WTC11 (cell line): Measurements from ENCODE around the gene SYT9.

Source experiments
- ATF2 ChIP-seq: sonication (generic); formaldehyde crosslinking; IDR thresholded peaks from 2 replicates; pipeline ENCODE4 v1.8.1; 2022; ENCODE audit warnings: low read depth, missing genetic modification reagents, borderline replicate concordance
- ATF6 ChIP-seq: sonication (generic); formaldehyde crosslinking; IDR thresholded peaks from 2 replicates; pipeline ENCODE4 v1.8.1; 2023; ENCODE audit warnings: mild to moderate bottlenecking, missing genetic modification reagents
- CTCF ChIP-seq: fragments of 200-600 bp; IDR thresholded peaks from 2 replicates; pipeline ENCODE4 v1.8.0; 2022; ENCODE audit warnings: antibody characterized with exemption
- E2F1 ChIP-seq: sonication (generic); formaldehyde crosslinking; IDR thresholded peaks from 2 replicates; pipeline ENCODE4 v1.8.0; 2022; ENCODE audit warnings: mild to moderate bottlenecking, missing genetic modification reagents
- E2F5 ChIP-seq: sonication (generic); formaldehyde crosslinking; IDR thresholded peaks from 2 replicates; pipeline ENCODE4 v1.8.1; 2022; ENCODE audit warnings: mild to moderate bottlenecking, moderate library complexity, missing genetic modification reagents
- ESRRA ChIP-seq: sonication (generic); formaldehyde crosslinking; IDR thresholded peaks from 2 replicates; pipeline ENCODE4 v1.8.1; 2022; ENCODE audit warnings: mild to moderate bottlenecking, missing genetic modification reagents, borderline replicate concordance
- HMGA2 ChIP-seq: fragments of 250-450 bp; sonication (Bioruptor Pico); IDR thresholded peaks from 2 replicates; pipeline ENCODE4 v1.4.0; 2021; ENCODE audit warnings: mild to moderate bottlenecking, moderate library complexity
- MAX ChIP-seq: sonication (generic); formaldehyde crosslinking; IDR thresholded peaks from 2 replicates; pipeline ENCODE4 v1.8.0; 2022; ENCODE audit warnings: mild to moderate bottlenecking, missing genetic modification reagents
- NFATC4 ChIP-seq: fragments of 250-450 bp; sonication (Bioruptor Pico); IDR thresholded peaks from 2 replicates; pipeline ENCODE4 v1.9.0; 2021; ENCODE audit warnings: mild to moderate bottlenecking
- NFE2L1 ChIP-seq: sonication (generic); formaldehyde crosslinking; IDR thresholded peaks from 2 replicates; pipeline ENCODE4 v1.8.1; 2023; ENCODE audit warnings: missing genetic modification reagents
- NFYB ChIP-seq: sonication (generic); formaldehyde crosslinking; conservative IDR thresholded peaks from 2 replicates; pipeline ENCODE4 v1.8.0; 2022; ENCODE audit warnings: low read depth, missing genetic modification reagents
- NR3C1 ChIP-seq: sonication (generic); formaldehyde crosslinking; conservative IDR thresholded peaks from 2 replicates; pipeline ENCODE4 v1.8.1; 2023; ENCODE audit warnings: low read depth, mild to moderate bottlenecking, missing genetic modification reagents
- USF2 ChIP-seq: sonication (generic); formaldehyde crosslinking; IDR thresholded peaks from 2 replicates; pipeline ENCODE4 v1.8.1; 2023; ENCODE audit warnings: mild to moderate bottlenecking, missing genetic modification reagents, moderate library complexity
- ZNF512 ChIP-seq: sonication (generic); formaldehyde crosslinking; IDR thresholded peaks from 2 replicates; pipeline ENCODE4 v1.8.1; 2022; ENCODE audit warnings: missing genetic modification reagents, borderline replicate concordance

- TF ChIP-seq NFE2L1 (CRISPR knock-in tag) (no peak), ESRRA (CRISPR knock-in tag) (no peak), CTCF (no peak), NR3C1 (CRISPR knock-in tag) (no peak), NFYB (CRISPR knock-in tag) (no peak), E2F5 (CRISPR knock-in tag) (no peak), NFATC4 (CRISPR knock-in tag) (no peak), USF2 (no peak), ATF2 (no peak), HMGA2 (no peak), ATF6 (CRISPR knock-in tag) (no peak), E2F1 (CRISPR knock-in tag) (no peak), ZNF512 (CRISPR knock-in tag) (no peak), MAX (CRISPR knock-in tag) (no peak)
These were observed 199.8 kb downstream of the SYT9 start for GRCh38 chr11:7451520-7451919.
